Left lung (tissue), 10 donors: ENCODE results near the gene LENEP. TPM values are rescaled to one million over a fixed set of nuclear protein-coding genes. Genes with fewer than 3 reads are reported as not detected.

Experiments used
- ATAC-seq: fragments of 200-7000 bp; cut with Tn5 transposase; one replicate; pipeline ENCODE4 v1.9.1; 2020; ENCODE audit warnings: moderate library complexity
- DNase-seq, 4 donors: peaks; one replicate each; pipeline ENCODE4 v3.0.0-alpha.2; 2013 to 2020
- H3K27ac ChIP-seq, 2 donors: fragments of 200-600 bp; sonication (generic) in 1 of 2; one replicate each; pipeline versions ENCODE4 v1.5.0 to v1.8.0; 2020 to 2021
- H3K27me3 ChIP-seq, 2 donors: fragments of 200-600 bp; sonication (generic) in 1 of 2; one replicate each; pipeline versions ENCODE4 v1.5.0 to v1.8.0; 2020 to 2021
- H3K36me3 ChIP-seq, 2 donors: fragments of 200-600 bp; sonication (generic) in 1 of 2; one replicate each; pipeline versions ENCODE4 v1.5.0 to v1.8.0; 2020 to 2021
- H3K4me1 ChIP-seq, 2 donors: fragments of 200-600 bp; one replicate each; pipeline ENCODE4 v1.8.0; 2021
- H3K4me3 ChIP-seq, 2 donors: fragments of 200-600 bp; sonication (generic) in 1 of 2; one replicate each; pipeline versions ENCODE4 v1.5.0 to v1.8.0; 2020 to 2021; ENCODE audit warnings: mild to moderate bottlenecking in 1 of 2
- H3K9me3 ChIP-seq, 2 donors: fragments of 200-600 bp; sonication (generic) in 1 of 2; one replicate each; pipeline versions ENCODE4 v1.5.0 to v1.8.0; 2020 to 2021
- CTCF ChIP-seq, 2 donors: fragments of 200-600 bp; sonication (generic) in 1 of 2; IDR thresholded peaks; one replicate each; pipeline versions ENCODE4 v1.5.0 to v1.8.0; 2021; ENCODE audit warnings: antibody characterized with exemption in 2 of 2
- intact Hi-C, 2 donors: fragments of 100-400 bp; cut with DNase I; formaldehyde crosslinking; loops; one replicate each; pipeline versions ENCODE4 v1.11.2 to v1.14.2; 2022
- polyA plus RNA-seq, 6 donors: library from polyadenylated mRNA; unstranded; fragments of 120-200 nt; gene quantifications; one replicate each; pipeline ENCODE4 v1.2.1, GENCODE V29; 2013; ENCODE audit not compliant: insufficient read length in 6 of 6
- total RNA-seq, 2 donors: library from RNA; stranded (reverse); fragmentation: NEBNext Ultra II Directional; extraction: Animal tissue kit (Norgen Biotek cat#: 25700); gene quantifications; one replicate each; pipeline ENCODE4 v1.2.1, GENCODE V29; 2021
- donor health status: DM: no; HTN: yes; CAD: no.
- donor health status: DM: no; HTN: no; CAD: no.

Gene LENEP
- total and polyA plus RNA-seq, 8 donors, result 0.52 to 1.8 (median 0.81) TPM; not detected in 1

GRCh38 chr1:154960446-154961136 is 32.8 kb upstream of the LENEP start:
- no peak for TF ChIP-seq CTCF (IDR thresholded peaks at IDR 0.05)
- Histone ChIP-seq H3K9me3 (no peaks in the 10 kb centered on the region), H3K36me3 (peaks cover 0 to 48% of the 10 kb centered on the region in 2 donors), H3K4me1 (peaks cover 25 to 61% of the 10 kb centered on the region in 2 donors), H3K27me3 (no peaks in the 10 kb centered on the region), H3K27ac (peak overlapping the region; percentile 97 to 98), H3K4me3 (peak overlapping the region; percentile 79 to 90)
- intact Hi-C loops, result no loop called here
- no peak for ATAC-seq
- no peak for DNase-seq

- ATAC-seq (peak; percentile 89), DNase-seq (peak; percentile 81 to 95 (median 82))
- peak; percentile 8 to 66 for TF ChIP-seq CTCF (IDR thresholded peaks at IDR 0.05)
- Histone ChIP-seq H3K27me3 (no peaks in the 10 kb centered on the region), H3K36me3 (peaks cover 0 to 57% of the 10 kb centered on the region in 2 donors), H3K9me3 (no peaks in the 10 kb centered on the region), H3K27ac (peak within 1 kb of the TSS; percentile 97 to 98), H3K4me1 (peaks cover 21 to 59% of the 10 kb centered on the region in 2 donors), H3K4me3 (peak within 1 kb of the TSS; percentile 79 to 90)
- intact Hi-C loops, result no loop called here
Measured at GRCh38 chr1:154961207-154962155, 31.9 kb upstream of the LENEP start, which contains the start of gene PYGO2. Gene PYGO2, minus strand, starts transcription at chr1:154961782. Its CDS starts 206 bp downstream, at chr1:154961576.

GRCh38 chr1:154962156-154962749 is 31.1 kb upstream of the LENEP start:
- Histone ChIP-seq H3K27me3 (no peaks in the 10 kb centered on the region), H3K4me3 (peak overlapping the region; percentile 79 to 90), H3K27ac (peak overlapping the region; percentile 97 to 98), H3K9me3 (no peaks in the 10 kb centered on the region), H3K4me1 (peaks cover 14 to 59% of the 10 kb centered on the region in 2 donors), H3K36me3 (peaks cover 0 to 65% of the 10 kb centered on the region in 2 donors)
- DNase-seq (no peak), ATAC-seq (peak; percentile 39)
- no peak for TF ChIP-seq CTCF (IDR thresholded peaks at IDR 0.05)
- intact Hi-C loops, result no loop called here

GRCh38 chr1:154962795-154963330 is 30.5 kb upstream of the LENEP start:
- ATAC-seq (no peak), DNase-seq (no peak)
- Histone ChIP-seq H3K27me3 (no peaks in the 10 kb centered on the region), H3K9me3 (no peaks in the 10 kb centered on the region), H3K27ac (peak overlapping the region; percentile 97 to 98), H3K36me3 (peaks cover 0 to 71% of the 10 kb centered on the region in 2 donors), H3K4me1 (peaks cover 14 to 59% of the 10 kb centered on the region in 2 donors), H3K4me3 (peak overlapping the region; percentile 79 to 90)
- intact Hi-C loops, result no loop called here
- no peak for TF ChIP-seq CTCF (IDR thresholded peaks at IDR 0.05)
